Loucy (cell line): ENCODE measurements around the gene UBE2F.

Experiments used
- EZH2phosphoT487 ChIP-seq: fragments of 200-600 bp; IDR thresholded peaks from 2 replicates; pipeline ENCODE4 v1.6.1; 2018; ENCODE audit warnings: antibody characterized with exemption, mild to moderate bottlenecking, moderate library complexity, borderline replicate concordance
- TF ChIP-seq, protein P1 (sequence below): fragments of 200-600 bp; sonication (generic); conservative IDR thresholded peaks from 2 replicates; pipeline ENCODE4 v1.5.1; 2014; ENCODE audit warnings: mild to moderate bottlenecking, antibody characterized with exemption, low read length

DNA sequence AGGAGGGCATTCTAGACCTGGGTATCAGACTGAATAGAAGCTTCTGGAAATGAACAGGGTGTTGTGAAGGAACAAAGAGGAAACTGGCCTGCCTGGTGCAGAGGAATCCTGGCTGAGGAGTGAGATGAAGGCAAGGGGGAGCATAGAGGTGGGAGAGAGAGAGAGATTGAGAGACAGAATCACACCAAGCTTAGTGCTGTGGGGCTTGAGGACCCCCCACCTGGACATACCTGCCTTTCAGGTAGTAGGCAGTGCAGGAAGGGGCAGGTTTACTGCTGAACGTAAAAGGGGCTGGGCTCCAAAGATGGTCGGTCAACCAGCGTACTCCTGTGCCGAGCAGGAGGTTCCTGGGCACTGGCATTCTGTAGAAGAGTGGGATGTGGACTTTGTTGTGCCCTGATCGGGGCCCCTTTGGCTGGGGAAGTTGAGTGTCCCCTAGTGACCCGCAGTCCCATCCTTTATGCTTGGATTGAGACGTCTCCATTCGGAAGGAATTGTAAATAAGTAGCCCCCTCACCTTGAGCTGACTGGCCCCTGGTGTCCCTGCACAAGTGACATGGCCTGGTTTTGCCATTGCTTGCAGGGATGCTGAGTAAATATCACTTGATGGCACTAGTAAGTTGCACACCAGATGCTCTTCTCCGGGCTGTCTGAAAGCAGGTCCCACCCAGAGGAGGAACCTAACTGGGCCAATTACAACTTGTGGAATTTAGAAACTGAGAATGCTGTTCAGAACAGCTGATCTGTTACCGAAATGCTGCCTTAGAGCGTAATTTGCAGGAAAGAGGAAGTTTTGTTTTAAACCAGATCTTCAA is 1.4 kb downstream of the UBE2F start:
- TF ChIP-seq, protein P1, sequence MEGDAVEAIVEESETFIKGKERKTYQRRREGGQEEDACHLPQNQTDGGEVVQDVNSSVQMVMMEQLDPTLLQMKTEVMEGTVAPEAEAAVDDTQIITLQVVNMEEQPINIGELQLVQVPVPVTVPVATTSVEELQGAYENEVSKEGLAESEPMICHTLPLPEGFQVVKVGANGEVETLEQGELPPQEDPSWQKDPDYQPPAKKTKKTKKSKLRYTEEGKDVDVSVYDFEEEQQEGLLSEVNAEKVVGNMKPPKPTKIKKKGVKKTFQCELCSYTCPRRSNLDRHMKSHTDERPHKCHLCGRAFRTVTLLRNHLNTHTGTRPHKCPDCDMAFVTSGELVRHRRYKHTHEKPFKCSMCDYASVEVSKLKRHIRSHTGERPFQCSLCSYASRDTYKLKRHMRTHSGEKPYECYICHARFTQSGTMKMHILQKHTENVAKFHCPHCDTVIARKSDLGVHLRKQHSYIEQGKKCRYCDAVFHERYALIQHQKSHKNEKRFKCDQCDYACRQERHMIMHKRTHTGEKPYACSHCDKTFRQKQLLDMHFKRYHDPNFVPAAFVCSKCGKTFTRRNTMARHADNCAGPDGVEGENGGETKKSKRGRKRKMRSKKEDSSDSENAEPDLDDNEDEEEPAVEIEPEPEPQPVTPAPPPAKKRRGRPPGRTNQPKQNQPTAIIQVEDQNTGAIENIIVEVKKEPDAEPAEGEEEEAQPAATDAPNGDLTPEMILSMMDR, result peak; percentile 50
- no peak for TF ChIP-seq EZH2phosphoT487
